H1 (cell line): ENCODE results near the gene LGALS4.

ENCODE experiments used
- CTCF ChIP-seq, 3 experiments: IDR thresholded peaks; 1 replicate in 2 of 3; 2 replicates in 1 of 3; pipeline versions ENCODE4 v1.5.1 to v1.6.1; 2011; ENCODE audit warnings: low read length in 3 of 3, mild to moderate bottlenecking in 3 of 3, inconsistent platforms in 2 of 3, low read depth in 1 of 3, moderate library complexity in 1 of 3; ENCODE audit not compliant: insufficient read depth in 1 of 3; ENCODE audit errors: control extremely low read depth in 1 of 3
- MAX ChIP-seq: IDR thresholded peaks from 2 replicates; pipeline ENCODE4 v1.6.1; 2012; ENCODE audit warnings: inconsistent platforms
- POLR2A ChIP-seq, 2 experiments: IDR thresholded peaks; 1 replicate in 1 of 2; 2 replicates in 1 of 2; pipeline ENCODE4 v1.6.1; 2011; ENCODE audit warnings: low read depth in 2 of 2, low read length in 2 of 2, mild to moderate bottlenecking in 2 of 2; ENCODE audit errors: control extremely low read depth in 1 of 2
- POLR2AphosphoS5 ChIP-seq: IDR thresholded peaks from 2 replicates; pipeline ENCODE4 v1.6.1; 2011; ENCODE audit warnings: low read depth, low read length

- TF ChIP-seq POLR2AphosphoS5 (no peak; the same call in 1 of the 2 replicates), CTCF (IDR thresholded peaks at IDR 0.05; ENCODE audit: control extremely low read depth in 1 of 3, insufficient read depth in 1 of 3, low read depth in 1 of 3, low read length in 3 of 3) (no peak), MAX (no peak), POLR2A (IDR thresholded peaks at IDR 0.05; ENCODE audit: control extremely low read depth in 1 of 2, low read depth in 2 of 2, low read length in 2 of 2) (no peak)
Observed at GRCh38 chr19:38837656-38838121, 24.9 kb upstream of the LGALS4 start.
